A673 (cell line): ENCODE measurements around the gene FAM9C. TPM values are rescaled to one million over a fixed set of nuclear protein-coding genes. Genes with fewer than 3 reads are reported as not detected.

Source experiments
- BruUV-seq: library from RNA; stranded (reverse); fragments of 400-500 nt; replicated peaks from 2 replicates; lab custom pipeline; 2021; lab: Mats Ljungman, UMichigan
- CTCF ChIA-PET: fragments of 300-600 bp; sonication (Branson Sonifier 250); formaldehyde crosslinking; loops from one replicate; lab custom pipeline; 2022; ENCODE audit warnings: antibody characterized with exemption; lab: Charles Lee
- POLR2A ChIA-PET: fragments of 300-600 bp; sonication (Branson Sonifier 250); formaldehyde crosslinking; loops from one replicate; lab custom pipeline; 2022; ENCODE audit warnings: antibody characterized with exemption; ENCODE audit not compliant: low non-redundant PET; lab: Charles Lee
- DNase-seq: peaks from one replicate; pipeline ENCODE4 v3.0.0-alpha.2; 2015; ENCODE audit warnings: low spot score
- H3K27ac ChIP-seq: fragments of 200-600 bp; sonication (generic); 2 replicates; pipeline ENCODE4 v1.5.1; 2016; ENCODE audit warnings: mixed run types, low read depth, mild to moderate bottlenecking, mixed read lengths, antibody characterized with exemption, low read length; ENCODE audit not compliant: poor library complexity, severe bottlenecking
- H3K27me3 ChIP-seq: fragments of 200-600 bp; sonication (generic); replicated peaks from 2 replicates; pipeline ENCODE4 v1.6.1; 2017; ENCODE audit warnings: mixed run types, low read depth, mild to moderate bottlenecking, mixed read lengths, antibody characterized with exemption, low read length; ENCODE audit not compliant: insufficient read depth, poor library complexity
- H3K36me3 ChIP-seq: fragments of 200-600 bp; sonication (generic); 2 replicates; pipeline ENCODE4 v1.6.1; 2016; ENCODE audit warnings: mixed run types, mild to moderate bottlenecking, mixed read lengths, antibody characterized with exemption, low read length; ENCODE audit not compliant: insufficient read depth, poor library complexity, severe bottlenecking
- H3K4me1 ChIP-seq: fragments of 200-600 bp; sonication (generic); 2 replicates; pipeline ENCODE4 v1.6.1; 2017; ENCODE audit warnings: mixed run types, mild to moderate bottlenecking, mixed read lengths, antibody characterized with exemption, low read length; ENCODE audit not compliant: insufficient read depth, poor library complexity, severe bottlenecking
- H3K4me3 ChIP-seq: fragments of 200-600 bp; sonication (generic); 2 replicates; pipeline ENCODE4 v1.5.1; 2016; ENCODE audit warnings: low read depth, mixed run types, mild to moderate bottlenecking, mixed read lengths, low read length; ENCODE audit not compliant: poor library complexity, severe bottlenecking
- H3K9me3 ChIP-seq: fragments of 200-600 bp; sonication (generic); 2 replicates; pipeline ENCODE4 v1.6.1; 2016; ENCODE audit warnings: mixed run types, low read depth, mild to moderate bottlenecking, mixed read lengths, antibody characterized with exemption, low read length; ENCODE audit not compliant: poor library complexity, severe bottlenecking
- EZH2 ChIP-seq: fragments of 200-600 bp; sonication (generic); IDR thresholded peaks from 2 replicates; pipeline ENCODE4 v1.6.1; 2017; ENCODE audit warnings: borderline replicate concordance, low read depth, mild to moderate bottlenecking, mixed read lengths, antibody characterized with exemption, low read length; ENCODE audit not compliant: poor library complexity, severe bottlenecking
- intact Hi-C: fragments of 100-400 bp; cut with micrococcal nuclease; formaldehyde crosslinking; loops from one replicate; pipeline ENCODE4 v1.10.0; 2022; ENCODE audit not compliant: unreplicated experiment
- total RNA-seq: library from RNA; stranded (reverse); gene quantifications from 2 replicates; pipeline ENCODE4 v1.2.3, GENCODE V29; 2021
- TF ChIP-seq, protein P1 (sequence below): fragments of 300-800, 200-600 bp; sonication (generic); conservative IDR thresholded peaks from 2 replicates; pipeline ENCODE4 v1.5.1; 2017; ENCODE audit warnings: low read depth, mild to moderate bottlenecking, antibody characterized with exemption, low read length, moderate library complexity, mixed read lengths

Gene FAM9C
- total RNA-seq, 1 experiment from 2014 or later = not detected

DNA sequence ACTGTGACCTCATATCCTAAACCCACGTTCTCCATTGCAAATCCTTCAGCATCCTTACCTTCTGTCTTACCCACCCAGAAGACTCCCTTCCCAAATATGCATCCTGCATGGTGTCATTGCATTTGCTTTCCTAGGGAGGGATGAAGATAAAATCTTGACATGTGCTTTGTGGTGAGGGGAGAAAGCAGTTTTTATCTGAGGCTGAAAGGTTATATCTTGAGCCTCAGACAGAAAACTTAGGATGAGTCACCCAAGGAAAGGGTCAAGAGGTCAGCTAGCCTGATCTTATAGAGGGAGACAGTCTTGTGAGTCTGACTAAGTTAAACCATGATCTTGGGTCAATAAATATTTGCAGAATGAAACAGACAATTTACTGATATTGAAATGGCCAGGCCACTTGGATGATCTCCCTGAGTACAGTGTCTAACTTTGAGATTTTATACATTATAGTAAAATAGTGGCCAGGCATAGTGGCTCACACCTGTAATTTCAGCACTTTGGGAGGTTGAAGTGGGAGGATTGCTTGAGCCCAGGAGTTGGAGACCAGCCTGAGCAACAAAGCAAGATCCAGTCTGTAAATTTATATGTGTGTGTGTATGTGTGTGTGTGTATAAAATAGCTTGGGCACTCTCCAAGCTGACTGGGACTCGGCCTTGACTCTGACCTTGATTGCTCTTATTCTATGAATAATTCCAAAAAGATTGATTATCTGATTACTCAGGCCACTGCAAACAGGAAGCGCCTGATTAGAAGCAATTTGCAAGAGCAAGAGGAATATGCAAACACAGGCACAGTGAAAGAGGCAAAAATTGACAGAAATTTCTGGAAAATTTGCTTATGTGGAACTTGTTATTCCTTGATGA, 15.4 kb upstream of the FAM9C start:
- intact Hi-C loops = no loop called here
- Histone ChIP-seq H3K27me3 (no peaks in the 10 kb centered on the region), H3K4me3 (no peak overlapping the region), H3K4me1 (no peaks in the 10 kb centered on the region), H3K27ac (no peak overlapping the region), H3K36me3 (no peaks in the 10 kb centered on the region), H3K9me3 (no peaks in the 10 kb centered on the region)
- POLR2A ChIA-PET = no interaction called here
- CTCF ChIA-PET = no interaction called here
- BruUV-seq = no TSS peak
- no peak for TF ChIP-seq EZH2
- TF ChIP-seq, protein P1, sequence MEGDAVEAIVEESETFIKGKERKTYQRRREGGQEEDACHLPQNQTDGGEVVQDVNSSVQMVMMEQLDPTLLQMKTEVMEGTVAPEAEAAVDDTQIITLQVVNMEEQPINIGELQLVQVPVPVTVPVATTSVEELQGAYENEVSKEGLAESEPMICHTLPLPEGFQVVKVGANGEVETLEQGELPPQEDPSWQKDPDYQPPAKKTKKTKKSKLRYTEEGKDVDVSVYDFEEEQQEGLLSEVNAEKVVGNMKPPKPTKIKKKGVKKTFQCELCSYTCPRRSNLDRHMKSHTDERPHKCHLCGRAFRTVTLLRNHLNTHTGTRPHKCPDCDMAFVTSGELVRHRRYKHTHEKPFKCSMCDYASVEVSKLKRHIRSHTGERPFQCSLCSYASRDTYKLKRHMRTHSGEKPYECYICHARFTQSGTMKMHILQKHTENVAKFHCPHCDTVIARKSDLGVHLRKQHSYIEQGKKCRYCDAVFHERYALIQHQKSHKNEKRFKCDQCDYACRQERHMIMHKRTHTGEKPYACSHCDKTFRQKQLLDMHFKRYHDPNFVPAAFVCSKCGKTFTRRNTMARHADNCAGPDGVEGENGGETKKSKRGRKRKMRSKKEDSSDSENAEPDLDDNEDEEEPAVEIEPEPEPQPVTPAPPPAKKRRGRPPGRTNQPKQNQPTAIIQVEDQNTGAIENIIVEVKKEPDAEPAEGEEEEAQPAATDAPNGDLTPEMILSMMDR = no peak
- DNase-seq = no peak

DNA sequence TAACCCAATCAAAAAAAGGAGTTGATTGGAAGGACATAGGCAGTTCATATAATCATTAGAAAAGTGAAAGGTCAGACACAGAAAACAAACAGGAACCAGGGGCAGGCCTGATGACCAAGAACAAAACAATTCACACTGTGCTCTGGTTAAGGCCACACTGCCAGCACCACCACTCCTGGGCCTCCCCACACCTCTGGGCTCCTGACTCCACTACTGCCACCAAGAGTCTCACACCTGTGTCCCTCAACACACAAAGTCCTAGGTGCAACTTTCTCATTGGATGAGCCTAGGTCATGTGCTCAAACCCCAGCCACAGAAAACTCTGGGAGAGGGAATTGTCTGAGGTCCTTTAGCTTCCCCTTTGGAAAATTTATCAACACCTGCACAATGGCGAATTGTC, 11.1 kb upstream of the FAM9C start:
- CTCF ChIA-PET = no interaction called here
- Histone ChIP-seq H3K27me3 (no peaks in the 10 kb centered on the region), H3K9me3 (no peaks in the 10 kb centered on the region), H3K36me3 (no peaks in the 10 kb centered on the region), H3K4me1 (no peaks in the 10 kb centered on the region), H3K4me3 (no peak overlapping the region), H3K27ac (no peak overlapping the region)
- DNase-seq = no peak
- TF ChIP-seq, protein P1 = no peak
- no peak for TF ChIP-seq EZH2
- BruUV-seq = no TSS peak
- intact Hi-C loops = no loop called here
- POLR2A ChIA-PET = no interaction called here

DNA sequence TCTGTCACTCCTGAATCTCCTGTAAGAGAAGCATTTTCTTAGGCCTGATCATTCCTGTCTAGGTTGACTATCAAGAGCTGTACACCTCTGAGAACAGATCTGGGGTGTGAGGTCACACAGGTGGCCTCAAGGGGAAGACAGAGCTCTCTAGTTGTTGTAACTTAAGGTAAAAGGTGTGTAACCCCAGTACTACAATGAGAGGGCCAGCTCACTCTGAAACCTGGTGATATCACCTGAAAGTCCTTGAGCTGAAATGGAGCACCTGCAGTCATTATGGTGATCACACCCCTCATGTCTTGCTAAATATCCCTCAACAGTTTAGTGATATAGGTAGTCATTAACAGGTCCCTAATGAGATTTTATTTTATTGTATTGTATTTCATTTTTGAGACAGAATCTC, 8.8 kb upstream of the FAM9C start:
- ChIA-PET CTCF (no interaction called here), POLR2A (no interaction called here)
- no peak for DNase-seq
- H3K36me3 ChIP-seq = no peaks in the 10 kb centered on the region
- H3K9me3 ChIP-seq = no peaks in the 10 kb centered on the region
- TF ChIP-seq, protein P1 = no peak
- no peak for TF ChIP-seq EZH2
- no peaks in the 10 kb centered on the region for H3K27me3 ChIP-seq
- intact Hi-C loops = no loop called here
- no peaks in the 10 kb centered on the region for H3K4me1 ChIP-seq
- H3K4me3 ChIP-seq = no peak overlapping the region
- H3K27ac ChIP-seq = no peak overlapping the region
- BruUV-seq = no TSS peak
